CD14-positive monocyte (primary cell): ENCODE results near the gene HELLS. TPM values are rescaled to one million over a fixed set of nuclear protein-coding genes. Genes with fewer than 3 reads are reported as not detected.

ENCODE experiments used
- DNase-seq, 3 donors: peaks; one replicate each; pipeline ENCODE4 v3.0.0-alpha.2; 2011 to 2022
- H2AFZ ChIP-seq: 2 replicates; pipeline ENCODE4 v1.6.0; 2012; ENCODE audit warnings: mild to moderate bottlenecking, low read depth, low read length, inconsistent platforms; ENCODE audit not compliant: insufficient read depth, poor library complexity, severe bottlenecking
- H3K27ac ChIP-seq, 2 donors: 1 replicate in 1 of 2; 2 replicates in 1 of 2; pipeline ENCODE4 v1.5.1; 2012 to 2013; ENCODE audit warnings: low read length in 2 of 2, control low read depth in 1 of 2, inconsistent platforms in 1 of 2, low read depth in 1 of 2, mild to moderate bottlenecking in 1 of 2
- H3K27me3 ChIP-seq, 2 donors: one replicate each; pipeline versions ENCODE4 v1.6.0 to v1.6.1; 2011 to 2013; ENCODE audit warnings: low read length in 2 of 2; ENCODE audit not compliant: control insufficient read depth in 2 of 2, insufficient read depth in 2 of 2
- H3K36me3 ChIP-seq, 2 donors: replicated peaks in 1 of 2; 1 replicate in 1 of 2; 2 replicates in 1 of 2; pipeline versions ENCODE4 v1.5.1 to v1.6.1; 2012 to 2013; ENCODE audit warnings: low read length in 2 of 2, control low read depth in 1 of 2, inconsistent platforms in 1 of 2, mild to moderate bottlenecking in 1 of 2; ENCODE audit not compliant: insufficient read depth in 2 of 2, control insufficient read depth in 1 of 2
- H3K4me1 ChIP-seq, 2 donors: 1 replicate in 1 of 2; 2 replicates in 1 of 2; pipeline versions ENCODE4 v1.5.1 to v1.6.1; 2012 to 2013; ENCODE audit warnings: low read length in 2 of 2, control low read depth in 1 of 2, inconsistent platforms in 1 of 2, mild to moderate bottlenecking in 1 of 2, moderate library complexity in 1 of 2; ENCODE audit not compliant: insufficient read depth in 2 of 2, control insufficient read depth in 1 of 2
- H3K4me2 ChIP-seq: replicated peaks from 2 replicates; pipeline ENCODE3; 2012; ENCODE audit warnings: low read length, moderate library complexity, mild to moderate bottlenecking; ENCODE audit not compliant: poor library complexity, severe bottlenecking; ENCODE audit errors: extremely low read depth
- H3K4me3 ChIP-seq, 3 experiments: fragments of 200-600 bp in 1 of 3; sonication (generic) in 1 of 3; replicated peaks in 1 of 3; 1 replicate in 2 of 3; 2 replicates in 1 of 3; pipeline ENCODE4 v1.5.1; 2011 to 2013; ENCODE audit warnings: low read length in 3 of 3, mild to moderate bottlenecking in 3 of 3, control low read depth in 2 of 3, low read depth in 2 of 3, inconsistent platforms in 1 of 3, moderate library complexity in 1 of 3
- H3K79me2 ChIP-seq: 2 replicates; pipeline ENCODE4 v1.6.0; 2012; ENCODE audit warnings: mild to moderate bottlenecking, control low read depth, inconsistent platforms, low read length, moderate library complexity; ENCODE audit not compliant: insufficient read depth
- H3K9ac ChIP-seq: 2 replicates; pipeline ENCODE4 v1.6.0; 2017; ENCODE audit warnings: low read length, mild to moderate bottlenecking; ENCODE audit not compliant: insufficient read depth, poor library complexity, severe bottlenecking
- H3K9me3 ChIP-seq, 2 donors: replicated peaks in 1 of 2; 1 replicate in 1 of 2; 2 replicates in 1 of 2; pipeline versions ENCODE4 v1.5.1 to v1.6.1; 2012 to 2013; ENCODE audit warnings: low read length in 2 of 2, control low read depth in 1 of 2; ENCODE audit not compliant: control insufficient read depth in 1 of 2, insufficient read depth in 1 of 2
- H4K20me1 ChIP-seq: 2 replicates; pipeline ENCODE4 v1.6.0; 2012; ENCODE audit warnings: mild to moderate bottlenecking, low read length, control low read depth, moderate library complexity; ENCODE audit not compliant: insufficient read depth
- H3K27ac Mint-ChIP-seq, 7 donors: one replicate each; pipeline ENCODE4 v1.8.0; 2020; ENCODE audit warnings: mild to moderate bottlenecking in 7 of 7, mixed read lengths in 7 of 7, moderate library complexity in 6 of 7, inconsistent platforms in 2 of 7
- H3K27me3 Mint-ChIP-seq, 3 donors: one replicate each; pipeline ENCODE4 v1.8.0; 2021 to 2022; ENCODE audit warnings: low read depth in 3 of 3, mild to moderate bottlenecking in 3 of 3, mixed read lengths in 3 of 3, moderate library complexity in 3 of 3, inconsistent platforms in 1 of 3
- H3K36me3 Mint-ChIP-seq, 2 donors: one replicate each; pipeline ENCODE4 v1.8.0; 2020; ENCODE audit warnings: mixed read lengths in 2 of 2, inconsistent platforms in 1 of 2, mild to moderate bottlenecking in 1 of 2
- H3K4me1 Mint-ChIP-seq: one replicate; pipeline ENCODE4 v1.8.0; 2020; ENCODE audit warnings: mild to moderate bottlenecking, mixed read lengths
- H3K4me3 Mint-ChIP-seq, 2 donors: one replicate each; pipeline ENCODE4 v1.8.0; 2020; ENCODE audit warnings: mild to moderate bottlenecking in 2 of 2, mixed read lengths in 2 of 2, moderate library complexity in 1 of 2
- H3K9me3 Mint-ChIP-seq, 7 donors: one replicate each; pipeline ENCODE4 v1.8.0; 2020 to 2022; ENCODE audit warnings: mixed read lengths in 7 of 7, mild to moderate bottlenecking in 6 of 7, moderate library complexity in 6 of 7, inconsistent platforms in 2 of 7
- CTCF ChIP-seq: fragments of 200-600 bp; IDR thresholded peaks from one replicate; pipeline ENCODE4 v1.8.0; 2022; ENCODE audit warnings: antibody characterized with exemption, mild to moderate bottlenecking
- WGBS: methylation state at CpG from one replicate; pipeline ENCODE4 v1.1.5; 2013; ENCODE audit warnings: missing lambda C conversion rate; ENCODE audit not compliant: insufficient coverage; 5-methylcytosine and 5-hydroxymethylcytosine counted together
- intact Hi-C, 2 donors: fragments of 100-400 bp; cut with micrococcal nuclease; formaldehyde crosslinking; loops; one replicate each; pipeline versions ENCODE4 v1.15.0 to v1.15.1; 2023
- polyA plus RNA-seq, 3 donors: library from polyadenylated mRNA; depleted of rRNA in 1 of 3; unstranded in 2 of 3; stranded (reverse) in 1 of 3; fragments of 300-500 nt in 2 of 3; fragments of >200 nt in 1 of 3; fragmentation: Illumina TruSeq in 2 of 3; gene quantifications; 1 replicate in 2 of 3; 2 replicates in 1 of 3; pipeline ENCODE4 v1.2.3, GENCODE V29; 2012 to 2021

The HELLS gene
- polyA plus RNA-seq, 3 donors = 0.04 to 0.39 (median 0.07) TPM

DNA sequence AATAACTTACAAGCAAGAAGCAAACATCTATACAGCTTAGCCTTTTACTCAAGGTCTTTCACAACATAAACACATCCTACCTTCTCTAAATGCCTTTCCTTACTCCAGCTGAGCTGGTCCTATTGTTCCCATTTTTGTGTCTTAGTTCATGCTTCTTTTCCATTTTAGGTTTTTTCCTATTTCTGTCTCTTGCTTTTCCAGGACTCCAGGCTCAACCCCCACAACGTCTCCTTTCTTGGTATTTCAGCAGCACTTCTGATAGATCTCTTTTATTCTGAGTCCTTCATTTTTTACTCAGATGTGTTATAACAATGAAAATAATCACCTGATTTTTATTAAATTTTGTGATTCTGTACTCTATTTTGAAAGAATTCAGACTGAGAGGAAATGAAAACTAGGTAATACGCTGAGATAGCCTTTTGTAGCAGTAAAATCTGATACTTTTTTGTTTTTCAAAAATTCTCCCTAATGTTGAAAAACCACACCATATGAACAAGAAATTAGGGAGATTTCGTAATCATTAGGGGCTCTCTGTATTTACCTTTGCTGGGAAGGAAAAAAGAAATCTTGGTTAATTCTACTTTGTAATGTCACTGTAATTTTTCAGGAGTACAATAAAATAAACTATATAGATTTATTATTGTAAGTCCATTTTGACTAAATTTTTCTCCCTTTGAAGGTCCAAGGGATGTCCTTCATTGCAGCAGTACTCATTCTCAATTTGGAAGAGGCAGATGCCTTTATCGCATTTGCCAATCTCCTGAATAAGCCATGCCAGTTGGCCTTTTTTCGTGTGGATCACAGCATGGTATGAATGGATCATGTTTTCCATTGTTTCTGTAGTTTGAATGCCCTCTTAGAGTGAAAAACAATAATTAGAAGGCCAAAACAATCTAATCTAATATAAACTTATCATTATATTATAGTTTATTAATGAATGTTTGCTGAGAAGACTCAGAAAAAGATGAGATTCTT, 24.0 kb upstream of the HELLS start:
- no peak overlapping the region for H3K27ac ChIP-seq
- no peak overlapping the region for H3K4me3 ChIP-seq
- Mint-ChIP-seq H3K4me3 (no peak overlapping the region), H3K36me3 (peaks cover 2 to 15% of the 10 kb centered on the region in 2 donors), H3K27me3 (peaks cover 0 to 2% (median 0%) of the 10 kb centered on the region in 3 donors), H3K27ac (no peak overlapping the region), H3K4me1 (no peaks in the 10 kb centered on the region), H3K9me3 (no peaks in the 10 kb centered on the region)
- no peak for DNase-seq
- no peaks in the 10 kb centered on the region for H3K9me3 ChIP-seq
- no peak overlapping the region for H3K9ac ChIP-seq
- no peak overlapping the region for H3K4me2 ChIP-seq
- H3K27me3 ChIP-seq = no peaks in the 10 kb centered on the region
- TF ChIP-seq CTCF = no peak
- intact Hi-C loops = no loop called here
- no peaks in the 10 kb centered on the region for H4K20me1 ChIP-seq
- no CpG with 5 or more reads among the region's 5 CpGs for WGBS
- H2AFZ ChIP-seq = no peak overlapping the region
- H3K36me3 ChIP-seq = peaks cover 0 to 23% of the 10 kb centered on the region in 2 donors
- H3K79me2 ChIP-seq = no peaks in the 10 kb centered on the region
- no peaks in the 10 kb centered on the region for H3K4me1 ChIP-seq

- no peak for TF ChIP-seq CTCF
- no peak for DNase-seq
- peaks cover 0 to 3% (median 3%) of the 10 kb centered on the region in 3 donors for H3K27me3 Mint-ChIP-seq
- H4K20me1 ChIP-seq = no peaks in the 10 kb centered on the region
- no peaks in the 10 kb centered on the region for H3K9me3 ChIP-seq
- H3K27me3 ChIP-seq = no peaks in the 10 kb centered on the region
- H3K79me2 ChIP-seq = no peaks in the 10 kb centered on the region
- intact Hi-C loops = no loop called here
- H3K4me3 Mint-ChIP-seq = no peak overlapping the region
- 93% methylated on average over 3 of the region's 7 CpGs for WGBS
- no peak overlapping the region for H2AFZ ChIP-seq
- no peak overlapping the region for H3K27ac ChIP-seq
- H3K9ac ChIP-seq = no peak overlapping the region
- H3K36me3 Mint-ChIP-seq = peaks cover 6 to 20% of the 10 kb centered on the region in 2 donors
- H3K9me3 Mint-ChIP-seq = peaks cover 0 to 1% (median 0%) of the 10 kb centered on the region in 7 donors
- no peak overlapping the region for H3K4me3 ChIP-seq
- H3K36me3 ChIP-seq = peaks cover 0 to 23% of the 10 kb centered on the region in 2 donors
- H3K4me2 ChIP-seq = no peak overlapping the region
- no peaks in the 10 kb centered on the region for H3K4me1 Mint-ChIP-seq
- no peaks in the 10 kb centered on the region for H3K4me1 ChIP-seq
- H3K27ac Mint-ChIP-seq = no peak overlapping the region
These were observed 21.4 kb upstream of the HELLS start for GRCh38 chr10:94524146-94524545.
